SHP77 treated with DMSO at 0.1 percent for 48 hours (cell line): ENCODE results near the gene GNAQ.

Source experiments
- DNase-seq: peaks from one replicate; lab custom pipeline; 2025; lab: John Stamatoyannopoulos, UW

The GNAQ gene

DNA sequence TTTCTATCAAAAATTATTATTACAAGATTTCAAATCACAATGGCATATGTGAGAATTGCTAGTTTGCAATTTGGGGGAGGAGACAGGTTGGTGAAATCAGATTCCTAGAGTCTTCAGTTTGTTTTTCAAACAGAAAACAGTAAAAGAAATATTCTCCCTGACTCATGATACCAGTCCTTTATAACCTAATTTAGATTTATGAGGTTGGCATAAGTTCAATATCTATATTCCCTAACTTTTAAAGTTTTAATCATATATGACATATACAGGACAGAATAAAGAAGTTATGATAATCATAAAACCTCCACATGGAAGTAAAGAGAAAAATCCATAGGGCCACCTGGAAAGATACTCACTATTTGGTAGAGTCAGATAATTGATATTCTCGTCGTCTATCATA, 216.4 kb downstream of the GNAQ start:
- DNase-seq: no peak

DNA sequence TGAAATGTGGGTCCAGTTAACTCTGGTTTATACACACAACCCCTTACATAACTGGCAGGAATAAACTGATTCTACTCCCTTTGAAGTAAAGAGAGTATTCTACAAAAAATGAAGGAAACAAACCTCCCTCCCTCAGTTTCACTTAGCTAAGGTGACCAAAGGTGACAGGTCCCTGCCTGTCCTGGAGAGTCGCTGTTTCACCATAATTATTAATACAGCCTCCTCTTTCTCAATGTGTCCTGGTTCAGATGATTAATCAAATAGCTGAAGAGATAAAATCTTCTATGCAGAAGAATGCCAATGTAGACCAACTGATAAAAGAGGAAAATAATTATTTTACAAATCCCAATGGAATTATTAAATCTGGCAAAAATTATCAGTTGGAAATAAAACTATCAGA, 219.8 kb downstream of the GNAQ start:
- DNase-seq: no peak

DNA sequence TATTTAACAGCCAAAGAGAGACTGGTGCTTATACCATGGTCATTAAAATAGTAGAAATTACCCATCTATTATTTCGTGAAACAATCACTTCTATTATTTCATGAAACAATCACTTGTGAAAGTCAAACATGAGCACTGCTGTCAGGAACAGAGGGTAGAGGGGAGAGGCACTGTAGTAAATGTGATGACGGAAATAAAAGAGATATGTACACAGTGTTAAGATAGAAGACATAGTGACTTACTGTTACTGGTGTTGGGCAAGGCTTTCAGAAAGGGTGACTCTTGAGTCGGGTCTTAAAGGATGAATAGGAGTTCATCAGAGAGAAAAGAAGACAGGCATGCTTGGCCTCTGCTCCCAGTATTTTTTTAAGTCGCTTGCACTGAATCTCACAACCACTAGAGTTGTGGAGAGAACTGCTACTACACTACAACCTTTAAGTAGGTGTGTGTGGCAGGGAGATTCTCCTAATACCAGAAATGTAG, 220.9 kb downstream of the GNAQ start:
- no peak for DNase-seq

GRCh38 chr9:77810047-77810446, 221.6 kb downstream of the GNAQ start:
- no peak for DNase-seq

DNA sequence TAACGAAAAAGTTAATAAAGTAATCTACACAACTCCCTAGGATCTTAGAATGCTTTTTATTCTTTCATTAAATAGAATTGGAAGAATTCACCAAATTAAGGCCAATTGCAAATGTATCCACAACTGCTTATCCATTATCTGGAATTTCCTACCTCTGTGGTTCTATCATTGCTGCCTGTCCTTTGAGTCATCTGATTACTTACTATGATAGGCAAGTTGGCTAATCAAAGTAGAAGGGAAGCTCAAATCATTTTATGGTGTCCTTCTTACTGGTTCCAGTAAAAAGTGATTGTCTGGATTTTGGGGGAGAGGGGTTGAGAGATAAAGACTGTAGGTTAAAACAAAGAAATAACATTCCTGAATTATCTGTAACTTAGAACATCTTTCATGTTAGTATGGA, 222.1 kb downstream of the GNAQ start:
- DNase-seq: no peak

DNA sequence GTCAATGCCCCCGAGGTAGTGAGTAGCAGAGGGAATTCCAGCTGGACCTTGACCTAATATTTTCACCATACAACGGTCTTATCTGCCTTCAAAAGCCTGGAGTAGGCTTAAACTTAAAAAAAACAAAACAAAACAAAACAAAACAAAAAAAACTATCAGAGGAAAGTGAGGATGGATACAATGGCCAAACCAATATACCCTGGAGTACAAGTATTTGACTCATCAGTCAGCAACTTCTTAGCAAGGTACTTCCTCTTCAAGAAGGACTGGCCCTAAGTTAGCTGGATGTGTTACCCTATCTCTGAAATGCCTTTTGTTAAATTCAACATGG, 222.9 kb downstream of the GNAQ start:
- DNase-seq: no peak

GRCh38 chr9:77807846-77808750, 223.5 kb downstream of the GNAQ start:
- no peak for DNase-seq

DNA sequence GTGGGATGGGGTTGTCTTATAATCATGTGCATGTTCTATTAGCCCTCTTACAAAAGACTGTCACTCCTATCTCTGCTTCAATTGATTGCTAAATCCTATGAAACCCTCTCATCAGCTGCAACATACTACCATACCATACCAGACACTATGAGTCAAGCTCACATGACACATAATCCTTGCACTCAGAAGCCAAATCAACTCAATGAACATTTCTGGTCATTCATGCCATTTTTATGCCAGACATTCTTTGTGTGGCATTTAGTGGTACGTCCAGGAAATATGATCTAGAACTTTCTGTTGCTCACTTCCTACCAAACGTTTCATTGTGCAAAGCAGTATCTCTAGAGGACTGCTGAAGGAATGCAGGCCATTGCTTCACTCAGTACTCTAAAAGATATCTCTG, 224.3 kb downstream of the GNAQ start:
- no peak for DNase-seq

DNA sequence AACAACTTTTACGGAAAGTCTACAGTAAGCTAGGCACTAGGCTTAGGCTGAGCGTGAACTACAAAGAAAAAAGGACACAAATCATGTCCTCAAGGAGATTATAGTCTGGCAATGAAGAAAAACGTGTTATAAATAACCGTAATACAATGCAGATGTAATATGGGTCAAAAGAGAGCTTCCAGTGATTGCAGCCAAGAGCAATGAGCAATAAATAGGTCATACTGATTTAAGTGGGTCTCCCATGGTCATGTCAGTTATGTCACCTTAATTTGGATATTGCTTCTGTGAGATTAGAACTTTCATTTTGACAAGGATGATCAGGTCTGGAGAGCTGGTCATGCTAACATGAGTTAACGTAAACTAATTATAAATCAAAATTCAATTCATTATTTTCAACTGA, 224.9 kb downstream of the GNAQ start:
- no peak for DNase-seq

DNA sequence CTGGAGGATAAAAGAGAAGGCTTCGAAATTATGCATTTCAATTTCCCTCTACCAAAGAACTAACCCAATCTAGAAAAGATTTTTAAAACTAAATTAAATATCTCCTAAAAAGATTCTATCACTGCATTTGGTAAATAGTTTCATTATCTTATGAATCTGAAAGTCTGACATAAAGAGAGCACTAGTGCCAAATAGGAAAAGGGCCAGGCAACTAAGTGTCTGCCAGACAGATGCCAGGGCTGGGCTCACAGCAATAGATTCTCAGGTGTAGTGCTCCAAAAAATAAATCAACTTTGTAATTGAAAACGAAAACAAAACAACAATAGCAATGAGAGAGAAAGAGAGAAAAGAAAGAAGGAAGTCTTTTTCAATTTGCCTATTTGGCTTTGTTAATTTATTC, 225.8 kb downstream of the GNAQ start:
- no peak for DNase-seq

GRCh38 chr9:77803423-77803822, 228.2 kb downstream of the GNAQ start:
- no peak for DNase-seq

DNA sequence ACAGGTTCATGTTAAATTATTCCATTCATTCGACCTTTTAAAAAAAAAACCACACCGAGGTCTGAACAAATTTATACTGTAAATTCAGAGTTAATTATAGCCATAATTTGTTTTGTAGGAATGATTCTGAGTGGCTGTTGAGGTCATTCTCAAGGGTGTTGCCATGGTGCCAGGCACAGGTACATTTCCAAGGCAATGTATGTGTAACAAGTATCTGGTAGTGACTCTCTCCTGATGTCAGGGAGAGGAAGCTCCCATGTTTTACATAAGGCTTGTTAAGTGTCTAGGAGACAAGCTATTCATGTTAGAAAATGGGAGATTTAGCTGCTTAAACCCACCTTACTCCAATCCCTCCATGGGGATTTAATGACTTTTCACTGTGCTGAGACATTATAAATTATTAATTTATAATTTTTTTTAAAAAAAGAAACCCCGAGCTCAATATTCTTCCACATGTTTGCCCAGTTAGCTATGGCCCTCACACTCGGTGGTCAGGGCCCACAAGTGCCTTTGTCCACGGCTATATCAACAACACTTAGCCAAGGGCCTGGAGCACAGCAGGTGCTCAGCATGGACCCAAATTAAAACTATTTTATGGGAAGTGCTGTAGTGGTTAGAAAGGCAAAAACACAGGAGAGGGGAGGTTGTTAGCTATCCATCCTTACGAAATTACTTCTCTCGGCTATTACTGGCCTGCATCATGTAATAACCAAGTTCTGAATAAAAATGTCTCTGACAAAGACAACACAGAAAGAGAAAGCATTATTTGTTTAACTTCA, 228.9 kb downstream of the GNAQ start:
- peak; percentile 40 for DNase-seq

DNA sequence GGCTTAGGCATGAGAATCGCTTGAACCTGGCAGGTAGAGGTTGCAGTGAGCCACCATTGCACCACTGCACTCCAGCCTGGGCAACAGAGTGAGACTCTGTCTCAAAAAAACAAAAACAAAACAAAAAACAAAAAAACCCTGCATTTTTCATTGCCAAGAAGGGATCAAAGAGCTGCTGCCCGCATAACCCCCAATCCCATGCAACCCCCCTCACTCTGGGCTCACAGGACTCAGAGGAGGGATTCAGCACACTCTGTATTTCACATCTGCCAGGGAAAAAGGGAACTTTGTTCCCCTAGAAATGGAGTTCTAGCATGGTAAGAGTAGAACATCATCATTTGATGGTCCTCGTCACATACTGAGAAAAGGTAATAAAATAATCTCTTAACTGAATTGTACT, 229.5 kb downstream of the GNAQ start:
- no peak for DNase-seq

GRCh38 chr9:77800924-77801551, 230.6 kb downstream of the GNAQ start:
- no peak for DNase-seq

- no peak for DNase-seq
Observed at GRCh38 chr9:77798140-77798539, 233.5 kb downstream of the GNAQ start.

GRCh38 chr9:77794985-77795384, 236.6 kb downstream of the GNAQ start:
- DNase-seq: no peak

DNA sequence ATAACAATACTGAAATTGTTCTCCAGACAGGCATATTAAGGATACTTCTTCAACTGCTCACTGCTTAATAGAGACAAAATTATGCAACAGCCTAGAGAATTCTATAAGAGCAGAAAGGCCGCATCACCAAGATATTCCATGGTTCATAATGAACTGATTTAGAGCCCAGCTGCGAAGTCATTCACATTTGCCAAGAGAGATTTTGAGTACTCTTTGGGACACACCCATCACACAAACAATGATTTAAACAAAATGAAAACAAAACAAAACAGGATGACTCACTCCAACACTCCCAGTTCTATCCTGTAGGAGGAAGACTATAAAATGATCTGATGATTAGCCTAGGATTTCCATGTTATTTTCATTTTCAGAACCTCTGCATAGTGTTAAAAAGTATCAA, 237.8 kb downstream of the GNAQ start:
- DNase-seq: no peak

DNA sequence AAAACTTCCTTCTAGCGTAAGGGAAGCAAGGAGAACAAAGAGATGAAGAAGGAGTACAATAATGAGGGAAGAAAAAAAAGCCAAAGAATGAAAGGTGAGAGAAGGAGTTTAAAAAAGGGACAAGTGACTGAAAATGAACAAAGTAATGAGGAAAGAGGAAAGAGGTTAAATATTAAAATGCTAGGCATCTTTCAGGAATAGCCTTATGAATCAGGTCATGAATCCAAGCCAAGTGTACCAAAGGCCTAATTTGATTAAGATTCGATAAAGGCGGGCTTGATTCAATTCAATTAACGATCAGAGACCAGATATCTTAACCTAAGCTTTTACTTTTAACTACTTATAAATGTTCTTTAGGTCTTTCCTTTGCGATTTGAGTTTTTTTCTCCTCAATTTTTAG, 241.7 kb downstream of the GNAQ start:
- DNase-seq: no peak

- no peak for DNase-seq
Observed at GRCh38 chr9:77785341-77785740, 246.3 kb downstream of the GNAQ start.

- DNase-seq: no peak
Observed at GRCh38 chr9:77783518-77783917, 248.1 kb downstream of the GNAQ start.

DNA sequence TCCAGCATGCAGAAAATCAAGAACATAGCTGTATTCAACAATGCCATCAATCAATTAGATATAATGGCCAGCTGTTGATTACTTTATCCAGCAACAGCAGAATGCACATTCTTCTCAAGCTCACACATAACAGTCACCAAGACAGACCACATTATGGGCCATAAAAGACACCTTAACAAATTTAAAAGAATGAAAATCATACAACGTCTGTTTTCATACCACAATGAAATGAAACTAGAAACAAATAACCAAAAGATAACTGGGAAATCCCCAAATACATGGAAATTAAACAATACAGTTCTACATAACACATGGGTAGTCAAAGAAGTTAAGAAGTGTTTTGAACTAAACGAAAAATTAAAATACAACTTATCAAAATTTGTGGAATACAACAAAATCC, 252.6 kb downstream of the GNAQ start:
- no peak for DNase-seq

DNA sequence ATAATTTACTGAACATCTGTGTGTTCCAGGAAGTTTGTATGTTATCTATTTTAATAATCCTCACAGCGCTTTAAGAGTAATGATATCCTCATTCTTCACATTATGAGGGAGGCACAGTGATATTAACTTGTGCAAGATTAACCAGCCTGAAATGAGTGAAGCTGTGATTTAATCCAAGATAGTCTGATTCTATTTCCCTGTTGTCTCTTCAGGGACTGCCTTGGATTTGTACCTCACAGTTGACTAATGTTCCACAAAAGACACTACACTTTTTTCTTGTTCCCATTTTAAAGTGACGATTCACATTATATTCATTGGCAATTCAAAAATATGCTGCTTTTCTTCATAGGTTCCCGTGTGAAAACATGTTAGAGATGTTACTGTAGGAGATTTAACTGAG, 258.2 kb downstream of the GNAQ start:
- no peak for DNase-seq

GRCh38 chr9:77772646-77773045, 259.0 kb downstream of the GNAQ start:
- no peak for DNase-seq
